Gastroesophageal sphincter (tissue), 4 donors: ENCODE results near the gene BTRC. TPM values are rescaled to one million over a fixed set of nuclear protein-coding genes. Genes with fewer than 3 reads are reported as not detected.
A peak's percentile ranks its signal among the peaks of the same experiment; 100 is the strongest.

Experiments used
- ATAC-seq: fragments of 150-250 bp; one replicate; pipeline ENCODE4 v1.9.1; 2016; ENCODE audit warnings: mild to moderate bottlenecking, moderate library complexity
- H3K27ac ChIP-seq, 4 donors: fragments of 200-600 bp; sonication (generic) in 3 of 4; 1 replicate in 3 of 4; 2 replicates in 1 of 4; pipeline ENCODE4 v1.5.1; 2016 to 2019
- H3K27me3 ChIP-seq: fragments of 200-600 bp; sonication (generic); one replicate; pipeline ENCODE4 v1.5.1; 2019
- H3K36me3 ChIP-seq, 2 donors: fragments of 200-600 bp; sonication (generic); one replicate each; pipeline ENCODE4 v1.5.1; 2019; ENCODE audit warnings: control low read depth in 1 of 2
- H3K4me1 ChIP-seq, 3 donors: fragments of 200-600 bp; sonication (generic); 1 replicate in 2 of 3; 2 replicates in 1 of 3; pipeline ENCODE4 v1.5.1; 2016 to 2019; ENCODE audit warnings: control low read depth in 2 of 3
- H3K4me3 ChIP-seq, 2 donors: fragments of 200-600 bp; sonication (generic); one replicate each; pipeline ENCODE4 v1.5.1; 2019; ENCODE audit warnings: mild to moderate bottlenecking in 1 of 2, moderate library complexity in 1 of 2
- H3K9me3 ChIP-seq, 3 donors: fragments of 200-600 bp; sonication (generic); one replicate each; pipeline ENCODE4 v1.5.1; 2017 to 2019; ENCODE audit warnings: control low read depth in 2 of 3
- EP300 ChIP-seq: sonication (generic); formaldehyde crosslinking; IDR thresholded peaks from one replicate; pipeline ENCODE4 v1.6.1; 2017; ENCODE audit warnings: antibody characterized with exemption, mild to moderate bottlenecking
- POLR2A ChIP-seq, 2 donors: fragments of 450-650 bp; IDR thresholded peaks; one replicate each; pipeline ENCODE4 v1.6.1; 2017; ENCODE audit warnings: antibody characterized with exemption in 2 of 2, mild to moderate bottlenecking in 2 of 2, moderate library complexity in 1 of 2
- POLR2AphosphoS5 ChIP-seq: sonication (generic); formaldehyde crosslinking; IDR thresholded peaks from one replicate; pipeline ENCODE4 v1.6.1; 2017; ENCODE audit warnings: antibody characterized with exemption
- whole genome bisulfite sequencing, 2 donors: methylation state at CpG; one replicate each; pipeline ENCODE4 v1.1.5; 2018; ENCODE audit warnings: low coverage in 1 of 2; 5-methylcytosine and 5-hydroxymethylcytosine counted together
- small RNA-seq, 4 donors: library from RNA; depleted of rRNA; stranded (forward); fragments of <200 nt; gene quantifications; one replicate each; pipeline ENCODE3, GENCODE V24; 2016
- total RNA-seq, 4 donors: library from RNA; depleted of rRNA; stranded (reverse); fragments of >200 nt; gene quantifications; one replicate each; pipeline ENCODE4 v1.1.0, GENCODE V29; 2016
- TF ChIP-seq, protein P1 (sequence below), 4 experiments: fragments of 200-600 bp in 2 of 4; fragments of 450-650 bp in 2 of 4; sonication (generic) in 1 of 4; IDR thresholded peaks; one replicate each; pipeline ENCODE4 v1.5.1; 2017 to 2019; ENCODE audit warnings: antibody characterized with exemption in 4 of 4, mild to moderate bottlenecking in 2 of 4, moderate library complexity in 2 of 4

BTRC gene
- total RNA-seq, 4 donors from 2014 or later = 9.0 to 15.6 (median 14.1) TPM

GRCh38 chr10:101595591-101596433, 241.8 kb downstream of the BTRC start:
- no peaks in the 10 kb centered on the region for H3K27me3 ChIP-seq
- no peaks in the 10 kb centered on the region for H3K9me3 ChIP-seq
- H3K36me3 ChIP-seq = peaks cover 0 to 14% of the 10 kb centered on the region in 2 donors
- H3K4me3 ChIP-seq = no peak overlapping the region
- no peaks in the 10 kb centered on the region for H3K4me1 ChIP-seq
- TF ChIP-seq EP300 (no peak), POLR2AphosphoS5 (no peak), POLR2A (IDR thresholded peaks at IDR 0.05) (no peak)
- TF ChIP-seq, protein P1, sequence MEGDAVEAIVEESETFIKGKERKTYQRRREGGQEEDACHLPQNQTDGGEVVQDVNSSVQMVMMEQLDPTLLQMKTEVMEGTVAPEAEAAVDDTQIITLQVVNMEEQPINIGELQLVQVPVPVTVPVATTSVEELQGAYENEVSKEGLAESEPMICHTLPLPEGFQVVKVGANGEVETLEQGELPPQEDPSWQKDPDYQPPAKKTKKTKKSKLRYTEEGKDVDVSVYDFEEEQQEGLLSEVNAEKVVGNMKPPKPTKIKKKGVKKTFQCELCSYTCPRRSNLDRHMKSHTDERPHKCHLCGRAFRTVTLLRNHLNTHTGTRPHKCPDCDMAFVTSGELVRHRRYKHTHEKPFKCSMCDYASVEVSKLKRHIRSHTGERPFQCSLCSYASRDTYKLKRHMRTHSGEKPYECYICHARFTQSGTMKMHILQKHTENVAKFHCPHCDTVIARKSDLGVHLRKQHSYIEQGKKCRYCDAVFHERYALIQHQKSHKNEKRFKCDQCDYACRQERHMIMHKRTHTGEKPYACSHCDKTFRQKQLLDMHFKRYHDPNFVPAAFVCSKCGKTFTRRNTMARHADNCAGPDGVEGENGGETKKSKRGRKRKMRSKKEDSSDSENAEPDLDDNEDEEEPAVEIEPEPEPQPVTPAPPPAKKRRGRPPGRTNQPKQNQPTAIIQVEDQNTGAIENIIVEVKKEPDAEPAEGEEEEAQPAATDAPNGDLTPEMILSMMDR (IDR thresholded peaks at IDR 0.05) = no peak
- no peak overlapping the region for H3K27ac ChIP-seq
- no peak for ATAC-seq
- WGBS, 2 donors = 86 to 90% methylated on average over 8 to 13 of the region's 13 CpGs

- Histone ChIP-seq H3K36me3 (peaks cover 0 to 18% of the 10 kb centered on the region in 2 donors), H3K27me3 (no peaks in the 10 kb centered on the region), H3K27ac (no peak overlapping the region), H3K4me3 (no peak overlapping the region), H3K4me1 (no peaks in the 10 kb centered on the region), H3K9me3 (no peaks in the 10 kb centered on the region)
- 57 to 62% methylated on average over 7 to 14 of the region's 14 CpGs for WGBS, 2 donors
- ATAC-seq = no peak
- TF ChIP-seq POLR2AphosphoS5 (no peak), EP300 (no peak), POLR2A (IDR thresholded peaks at IDR 0.05) (no peak)
- TF ChIP-seq, protein P1 (IDR thresholded peaks at IDR 0.05) = no peak
These were observed 243.3 kb downstream of the BTRC start for GRCh38 chr10:101597091-101597900.

DNA sequence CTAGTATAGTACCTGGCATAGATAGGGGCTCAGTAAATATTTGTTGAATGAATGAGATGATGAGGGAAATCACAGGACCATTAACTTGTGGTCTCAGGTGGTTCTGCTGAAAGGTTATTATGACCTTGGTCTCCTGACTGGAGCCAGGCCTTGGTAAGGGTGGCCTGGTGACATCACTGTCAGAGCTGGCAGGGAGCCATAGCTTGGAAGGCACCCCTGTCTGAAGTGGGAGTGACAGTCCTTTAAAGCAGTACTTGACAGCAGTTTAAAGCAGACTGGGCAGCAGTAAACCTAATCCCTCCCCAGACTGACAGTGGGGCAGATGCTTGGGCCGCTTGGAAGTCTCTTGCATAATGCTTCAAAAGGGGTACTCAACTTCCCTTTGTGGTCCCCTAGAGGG, 247.6 kb downstream of the BTRC start:
- TF ChIP-seq EP300 = no peak
- TF ChIP-seq, protein P1 (IDR thresholded peaks at IDR 0.05) = no peak
- no peak for TF ChIP-seq POLR2A (IDR thresholded peaks at IDR 0.05)
- no peak for TF ChIP-seq POLR2AphosphoS5
- ATAC-seq = no peak
- Histone ChIP-seq H3K36me3 (peaks cover 0 to 40% of the 10 kb centered on the region in 2 donors), H3K27ac (no peak overlapping the region), H3K9me3 (no peaks in the 10 kb centered on the region), H3K27me3 (no peaks in the 10 kb centered on the region), H3K4me3 (no peak overlapping the region), H3K4me1 (no peaks in the 10 kb centered on the region)
- WGBS, 2 donors = 63% methylated on average over 1 of the region's 1 CpG; no CpG with 5 or more reads in 1 of the 2 donors

DNA sequence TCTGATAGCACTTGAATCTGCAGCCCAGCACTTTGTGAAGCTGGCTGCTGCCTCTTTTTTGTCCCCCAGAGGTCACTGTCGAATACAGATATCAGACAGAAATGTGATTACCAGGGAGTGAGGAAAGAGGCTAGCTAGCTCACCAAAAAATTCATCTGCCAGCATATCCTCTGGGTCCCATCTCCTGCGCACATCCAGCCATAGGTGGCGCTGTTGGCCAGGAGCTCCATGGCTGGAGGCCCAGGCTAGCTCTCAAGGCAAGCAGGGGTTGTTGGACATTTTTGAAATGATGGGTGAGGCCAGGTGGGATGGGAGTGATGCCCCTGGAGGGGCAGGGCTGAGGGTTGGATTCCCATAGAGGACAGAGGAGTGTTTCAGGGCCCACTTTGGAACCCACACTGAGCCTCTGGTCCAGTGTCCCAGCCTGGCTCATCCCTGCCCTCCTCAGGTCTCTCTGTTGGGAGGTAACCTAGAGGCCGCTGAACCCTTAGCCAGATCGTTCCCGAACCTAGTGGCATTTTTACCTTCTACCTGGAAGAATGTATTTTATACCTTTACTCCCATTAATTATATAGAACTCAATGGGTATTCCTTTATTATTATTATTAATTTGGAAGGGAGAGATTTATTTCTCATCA, 248.9 kb downstream of the BTRC start:
- H3K27me3 ChIP-seq = no peaks in the 10 kb centered on the region
- H3K27ac ChIP-seq = no peak overlapping the region
- peaks cover 0 to 53% of the 10 kb centered on the region in 2 donors for H3K36me3 ChIP-seq
- no peak for TF ChIP-seq POLR2AphosphoS5
- TF ChIP-seq, protein P1 (IDR thresholded peaks at IDR 0.05) = peak in 3 of 4 experiments; percentile 61 to 71 (median 65)
- H3K4me1 ChIP-seq = no peaks in the 10 kb centered on the region
- ATAC-seq = peak; percentile 78
- H3K4me3 ChIP-seq = no peak overlapping the region
- H3K9me3 ChIP-seq = no peaks in the 10 kb centered on the region
- 54 to 67% methylated on average over 4 to 6 of the region's 6 CpGs for WGBS, 2 donors

Small RNA genes lying within 50 kb of the gene (small RNA-seq; reads per million reads assigned to genes)
- gene MIR3158-1 (0 to 0.09 (median 0) reads per million in 4 donors), gene RNU2-43P (0 reads per million in 4 donors), gene RNU2-59P (0.13 to 0.86 (median 0.63) reads per million in 4 donors)

Other genes starting within 250 kb of the BTRC start
- not detected for gene TLX1, start 222.9 kb upstream of the BTRC start, total RNA-seq
- gene LBX1, start 124.7 kb upstream of the BTRC start, total RNA-seq = not detected
- gene POLL, start 234.1 kb downstream of the BTRC start, total RNA-seq = 10 to 100 TPM; 21.6 to 28.8 (median 24.4) TPM
- gene DPCD, start 234.2 kb downstream of the BTRC start, total RNA-seq = 10 to 100 TPM; 13.4 to 30.1 (median 24.5) TPM